Uterus (tissue), 2 donors: ENCODE results near the gene COL26A1.
"Not testable (repeated sequence)": the region's sequence is repeated elsewhere in the genome, so short reads cannot be mapped to it uniquely, and the experiment has no call there.

Source experiments
- POLR2A ChIP-seq, 2 donors: fragments of 450-650 bp; IDR thresholded peaks; one replicate each; pipeline ENCODE4 v1.6.1; 2016; ENCODE audit warnings: antibody characterized with exemption in 2 of 2, mild to moderate bottlenecking in 1 of 2, moderate library complexity in 1 of 2
- TF ChIP-seq, protein P1 (sequence below), 4 experiments: fragments of 200-600 bp in 2 of 4; fragments of 450-650 bp in 2 of 4; sonication (generic) in 2 of 4; IDR thresholded peaks; one replicate each; pipeline ENCODE4 v1.5.1; 2016 to 2019; ENCODE audit warnings: antibody characterized with exemption in 4 of 4, mild to moderate bottlenecking in 2 of 4, moderate library complexity in 1 of 4

DNA sequence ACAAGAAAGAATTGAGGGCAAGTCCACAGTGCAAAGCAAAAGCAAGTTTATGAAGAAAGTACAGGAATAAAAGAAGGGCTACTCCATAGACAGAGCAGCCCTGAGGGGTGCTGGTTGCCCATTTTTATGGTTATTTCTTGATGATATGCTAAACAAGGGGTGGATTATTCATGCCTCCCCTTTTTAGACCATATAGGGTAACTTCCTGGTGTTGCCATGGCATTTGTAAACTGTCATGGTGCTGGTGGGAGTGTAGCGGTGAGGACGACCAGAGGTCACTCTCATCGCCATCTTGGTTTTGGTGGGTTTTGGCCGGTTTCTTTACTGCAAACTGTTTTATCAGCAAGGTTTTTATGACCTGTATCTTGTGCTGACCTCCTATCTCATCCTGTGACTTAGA lies 128.8 kb downstream of the COL26A1 start:
- TF ChIP-seq, protein P1, sequence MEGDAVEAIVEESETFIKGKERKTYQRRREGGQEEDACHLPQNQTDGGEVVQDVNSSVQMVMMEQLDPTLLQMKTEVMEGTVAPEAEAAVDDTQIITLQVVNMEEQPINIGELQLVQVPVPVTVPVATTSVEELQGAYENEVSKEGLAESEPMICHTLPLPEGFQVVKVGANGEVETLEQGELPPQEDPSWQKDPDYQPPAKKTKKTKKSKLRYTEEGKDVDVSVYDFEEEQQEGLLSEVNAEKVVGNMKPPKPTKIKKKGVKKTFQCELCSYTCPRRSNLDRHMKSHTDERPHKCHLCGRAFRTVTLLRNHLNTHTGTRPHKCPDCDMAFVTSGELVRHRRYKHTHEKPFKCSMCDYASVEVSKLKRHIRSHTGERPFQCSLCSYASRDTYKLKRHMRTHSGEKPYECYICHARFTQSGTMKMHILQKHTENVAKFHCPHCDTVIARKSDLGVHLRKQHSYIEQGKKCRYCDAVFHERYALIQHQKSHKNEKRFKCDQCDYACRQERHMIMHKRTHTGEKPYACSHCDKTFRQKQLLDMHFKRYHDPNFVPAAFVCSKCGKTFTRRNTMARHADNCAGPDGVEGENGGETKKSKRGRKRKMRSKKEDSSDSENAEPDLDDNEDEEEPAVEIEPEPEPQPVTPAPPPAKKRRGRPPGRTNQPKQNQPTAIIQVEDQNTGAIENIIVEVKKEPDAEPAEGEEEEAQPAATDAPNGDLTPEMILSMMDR (IDR thresholded peaks at IDR 0.05): not testable (repeated sequence)
- TF ChIP-seq POLR2A (IDR thresholded peaks at IDR 0.05): not testable (repeated sequence)
